GM19328 (cell line): ENCODE measurements around the gene FAR2.
"Not testable (repeated sequence)": the region's sequence is repeated elsewhere in the genome, so short reads cannot be mapped to it uniquely, and the experiment has no call there.

ENCODE experiments used
- ATAC-seq: cut with Tn5 transposase; IDR thresholded peaks from one replicate; pipeline ENCODE4 v1.9.1; 2021; ENCODE audit warnings: mild to moderate bottlenecking, moderate library complexity; ENCODE audit not compliant: unreplicated experiment

Gene FAR2

GRCh38 chr12:29148911-29149690 is at the start of gene FAR2:
Gene FAR2, plus strand, starts transcription at chr12:29149278. Its CDS starts 121,172 bp downstream, at chr12:29270450.
- ATAC-seq, result peak; percentile 42

DNA sequence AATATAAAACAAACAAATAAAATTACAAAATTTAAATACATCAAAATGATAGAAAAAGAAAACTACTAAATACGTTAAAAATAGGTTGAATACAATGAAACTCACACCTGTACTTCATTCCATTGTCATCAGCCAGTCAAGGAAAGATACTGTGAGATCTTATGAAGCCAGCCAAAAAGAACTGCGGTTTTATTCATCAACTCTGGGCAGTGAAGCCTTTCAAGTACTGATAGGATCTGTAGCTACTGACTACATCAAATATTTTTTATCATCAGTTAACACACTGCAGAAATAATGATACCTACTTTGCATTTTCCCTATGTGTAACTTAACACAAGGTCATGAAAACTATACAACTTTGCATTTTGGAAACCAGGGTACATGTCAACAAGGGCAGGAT is 46.3 kb upstream of the FAR2 start:
- ATAC-seq, result no peak

- peak; percentile 90 for ATAC-seq
Measured at GRCh38 chr12:29103539-29103974, 45.5 kb upstream of the FAR2 start.

DNA sequence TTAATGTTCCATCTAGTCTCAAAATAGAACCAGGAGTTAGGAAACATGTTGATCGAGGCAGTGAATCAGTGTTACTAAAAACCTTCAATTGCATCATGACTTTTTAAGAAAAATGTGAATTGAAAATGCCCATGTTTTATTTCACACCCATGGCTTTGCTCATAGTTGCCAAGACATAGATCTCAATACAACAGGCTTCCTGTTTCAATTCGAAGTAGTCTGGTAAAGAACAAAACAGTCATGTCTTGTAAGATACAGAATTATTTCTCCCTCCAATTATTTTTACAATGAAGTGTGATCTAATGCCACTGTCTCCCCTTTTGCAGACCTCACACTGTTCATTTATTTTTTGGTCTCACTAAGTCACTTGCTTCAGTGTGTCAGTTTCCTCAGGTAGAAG is 44.6 kb upstream of the FAR2 start:
- no peak for ATAC-seq

DNA sequence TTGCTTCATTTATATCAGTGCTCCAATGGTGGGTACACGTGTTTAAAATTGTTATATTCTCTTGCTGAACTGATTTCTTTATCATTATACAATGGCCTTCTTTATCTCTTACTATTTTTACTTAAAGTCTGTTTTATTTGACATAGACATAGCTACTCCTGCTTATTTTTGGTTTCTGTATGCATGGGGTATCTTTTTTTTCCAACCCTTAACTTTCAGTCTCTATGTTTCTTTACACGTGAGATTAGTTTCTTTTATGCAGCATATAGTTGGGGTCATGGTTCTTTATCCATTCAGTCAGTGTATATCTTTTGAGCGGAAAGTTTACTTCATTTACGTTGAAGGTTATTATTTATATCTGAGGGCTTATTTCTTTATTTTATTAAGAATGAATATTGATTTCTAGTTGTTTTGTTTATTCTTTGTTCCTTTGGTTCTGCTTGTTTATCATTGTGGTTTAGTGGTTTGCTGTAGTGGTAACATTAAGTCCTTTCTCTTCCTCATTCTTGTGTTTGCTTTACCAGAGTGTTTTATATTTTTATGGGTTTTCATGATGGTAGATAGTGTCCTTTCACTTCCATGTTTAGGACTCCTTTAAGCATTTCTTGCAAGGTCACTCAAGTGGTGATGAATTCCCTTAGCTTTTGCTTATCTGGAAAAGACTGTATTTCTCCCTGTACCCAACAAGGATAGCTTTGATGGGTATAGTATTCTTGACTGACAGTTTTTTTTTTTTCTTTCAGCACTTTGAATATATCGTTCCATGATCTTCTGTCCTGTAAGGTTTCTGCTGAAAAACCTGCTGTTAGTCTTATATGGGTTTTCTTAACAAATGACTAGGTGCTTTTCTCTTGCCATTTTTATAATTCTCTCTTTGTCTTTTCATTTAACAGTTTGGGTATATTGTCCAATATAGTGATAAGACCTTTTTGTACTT is 38.3 kb upstream of the FAR2 start:
- ATAC-seq, result peak; percentile 74

- no peak for ATAC-seq
Measured at GRCh38 chr12:29113101-29113500, 36.0 kb upstream of the FAR2 start.

DNA sequence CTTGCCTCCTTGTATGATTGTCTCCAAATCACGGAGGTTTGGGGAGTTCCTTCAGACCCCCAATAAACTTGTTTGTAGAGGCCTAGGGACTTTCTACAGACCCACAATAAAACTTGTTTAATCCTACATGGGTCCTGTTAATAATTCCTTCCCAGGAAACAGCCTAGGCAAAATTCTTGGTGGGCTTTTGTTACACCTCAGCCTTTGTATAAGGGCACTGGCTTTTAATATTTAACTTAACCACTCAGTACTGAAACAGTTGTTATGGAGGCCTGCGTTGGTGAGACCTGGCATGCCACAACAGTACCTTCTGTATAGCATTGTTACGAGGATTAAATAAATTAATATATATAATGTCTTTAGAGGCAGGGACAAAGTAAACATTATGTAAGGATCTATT is 32.7 kb upstream of the FAR2 start:
- no peak for ATAC-seq

GRCh38 chr12:29131539-29131938 is 17.5 kb upstream of the FAR2 start:
- ATAC-seq, result no peak

DNA sequence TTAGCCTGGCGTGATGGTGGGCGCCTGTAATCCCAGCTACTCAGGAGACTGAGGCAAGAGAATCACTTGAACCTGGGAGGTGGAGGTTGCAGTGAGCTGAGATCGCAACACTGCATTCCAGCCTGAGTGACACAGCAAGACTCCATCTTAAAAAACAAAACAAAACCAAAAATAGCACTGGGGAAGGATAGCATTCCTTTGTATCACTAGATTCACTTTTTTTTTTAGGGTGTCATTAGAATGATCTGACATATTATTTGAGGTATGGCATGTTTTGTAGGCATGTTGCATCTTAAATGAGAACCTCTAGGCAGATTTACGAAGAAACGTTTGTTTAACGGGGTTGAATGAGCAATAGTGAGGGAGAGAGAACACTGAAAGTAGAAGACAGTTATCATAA is 16.8 kb upstream of the FAR2 start:
- no peak for ATAC-seq

DNA sequence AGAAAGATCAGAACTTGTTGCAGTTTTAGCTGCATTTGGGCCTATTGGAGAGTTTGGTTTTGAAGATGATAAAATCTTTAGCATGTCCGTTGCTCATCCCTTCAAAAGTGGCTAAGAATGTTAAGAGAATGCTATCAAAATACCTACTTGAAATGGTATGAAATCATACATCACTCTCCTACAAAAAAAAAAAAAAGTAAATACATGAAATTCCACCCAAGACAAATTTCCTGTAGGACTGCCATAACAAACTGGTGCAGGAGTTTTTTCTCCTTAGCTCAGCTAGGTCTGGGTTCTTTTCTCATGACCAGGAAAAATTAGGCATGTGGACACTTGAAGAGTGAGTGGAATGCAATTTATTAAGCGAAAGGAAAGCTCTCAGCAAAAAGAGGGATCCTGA is 15.9 kb upstream of the FAR2 start:
- no peak for ATAC-seq

DNA sequence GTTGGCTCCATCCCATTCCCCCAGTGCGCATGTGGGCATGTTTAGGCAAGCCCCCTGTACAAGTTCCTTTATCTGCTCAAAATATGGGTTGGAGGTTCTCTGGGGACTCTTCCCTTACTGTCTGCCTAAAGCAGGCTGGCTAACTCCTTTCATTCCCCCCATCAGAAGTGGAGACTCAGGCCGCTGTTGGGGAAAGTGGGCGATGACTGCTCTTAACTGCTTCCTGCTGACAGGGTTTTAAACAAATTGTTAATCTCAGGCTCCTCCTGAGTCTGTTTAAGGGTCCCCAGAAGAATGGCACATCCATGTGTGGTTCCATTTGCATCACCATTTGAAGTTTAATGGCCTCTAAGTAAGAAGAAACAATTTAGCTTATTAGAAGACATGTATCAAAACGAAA is 15.4 kb upstream of the FAR2 start:
- no peak for ATAC-seq

DNA sequence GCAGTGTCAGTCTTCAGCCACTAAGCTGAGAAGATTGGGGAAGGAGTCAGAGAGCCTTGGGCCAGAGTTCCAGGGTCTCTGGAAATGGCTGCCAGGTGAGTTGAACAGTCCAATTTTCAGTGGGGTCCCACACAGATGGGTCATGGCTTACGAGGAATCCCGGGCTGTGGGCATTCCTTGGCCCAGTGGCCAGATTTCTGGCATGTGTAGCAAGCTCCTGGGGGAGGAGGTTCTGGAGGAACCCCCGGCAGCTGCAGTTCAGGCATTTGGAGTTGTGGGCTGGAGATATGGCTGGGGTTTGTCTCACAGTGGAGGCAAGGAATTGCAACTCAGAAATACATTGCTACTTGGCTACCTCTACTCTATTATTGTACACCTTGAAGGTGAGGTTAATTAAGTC is 10.8 kb upstream of the FAR2 start:
- ATAC-seq, result not testable (repeated sequence)

DNA sequence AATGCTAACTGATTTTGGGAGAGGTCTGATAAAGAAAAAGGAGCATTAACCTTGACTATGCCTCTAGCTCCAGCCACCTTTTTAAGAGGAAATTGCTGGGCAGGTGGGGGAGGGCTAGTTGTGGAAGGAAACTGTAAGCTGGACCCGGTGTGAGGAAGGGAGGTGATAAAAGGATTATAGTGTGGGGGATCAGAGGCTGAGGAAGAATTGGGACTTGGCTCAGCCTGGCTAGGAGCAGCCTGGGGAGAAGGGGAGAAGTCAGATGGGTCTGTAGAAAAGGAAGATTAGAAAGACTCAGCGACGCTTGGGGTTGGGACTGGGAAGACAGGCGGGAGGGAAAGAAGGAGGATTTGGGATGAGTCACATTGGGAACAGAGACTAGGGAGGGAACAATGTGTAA is 10.2 kb upstream of the FAR2 start:
- ATAC-seq, result not testable (repeated sequence)

DNA sequence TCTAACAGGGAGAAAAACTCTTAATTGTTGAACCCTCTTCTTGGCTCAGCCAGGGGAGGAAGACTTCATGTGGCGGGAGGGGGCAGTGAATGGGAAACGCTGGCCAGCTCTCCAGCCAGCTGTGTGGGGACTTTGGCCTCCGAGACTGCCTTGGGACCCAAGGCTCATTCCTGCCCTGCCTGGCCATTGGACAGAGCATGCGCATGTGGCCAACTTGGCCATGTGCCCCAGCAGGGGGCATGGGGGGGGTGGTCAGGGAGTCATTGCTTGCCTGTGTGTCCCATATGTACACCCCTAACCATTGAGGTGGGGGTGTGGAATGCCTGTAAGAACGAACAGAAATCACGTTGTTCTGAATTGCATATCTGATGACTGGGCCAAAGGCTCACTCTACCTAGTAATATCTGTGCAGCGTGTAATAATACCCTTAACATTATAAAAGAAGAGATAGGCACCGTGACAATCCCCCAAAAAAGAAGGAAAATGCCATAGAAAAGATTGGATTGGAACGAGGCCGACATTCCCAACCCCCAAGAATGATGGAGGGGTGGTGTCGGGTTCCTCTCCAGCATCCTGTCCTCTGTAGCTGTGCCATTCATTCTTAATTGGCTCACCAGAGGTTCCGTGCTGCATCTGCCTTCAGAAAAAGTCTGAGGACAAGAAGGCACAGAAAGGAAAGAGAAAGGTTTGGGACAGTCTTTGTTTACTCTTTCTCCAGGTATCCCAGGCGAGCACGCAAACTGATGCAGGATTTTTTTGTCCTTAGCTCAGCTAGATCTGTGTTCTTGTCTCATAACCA is 3.5 kb upstream of the FAR2 start:
- no peak for ATAC-seq

GRCh38 chr12:29146196-29146595 is 2.9 kb upstream of the FAR2 start:
- no peak for ATAC-seq

DNA sequence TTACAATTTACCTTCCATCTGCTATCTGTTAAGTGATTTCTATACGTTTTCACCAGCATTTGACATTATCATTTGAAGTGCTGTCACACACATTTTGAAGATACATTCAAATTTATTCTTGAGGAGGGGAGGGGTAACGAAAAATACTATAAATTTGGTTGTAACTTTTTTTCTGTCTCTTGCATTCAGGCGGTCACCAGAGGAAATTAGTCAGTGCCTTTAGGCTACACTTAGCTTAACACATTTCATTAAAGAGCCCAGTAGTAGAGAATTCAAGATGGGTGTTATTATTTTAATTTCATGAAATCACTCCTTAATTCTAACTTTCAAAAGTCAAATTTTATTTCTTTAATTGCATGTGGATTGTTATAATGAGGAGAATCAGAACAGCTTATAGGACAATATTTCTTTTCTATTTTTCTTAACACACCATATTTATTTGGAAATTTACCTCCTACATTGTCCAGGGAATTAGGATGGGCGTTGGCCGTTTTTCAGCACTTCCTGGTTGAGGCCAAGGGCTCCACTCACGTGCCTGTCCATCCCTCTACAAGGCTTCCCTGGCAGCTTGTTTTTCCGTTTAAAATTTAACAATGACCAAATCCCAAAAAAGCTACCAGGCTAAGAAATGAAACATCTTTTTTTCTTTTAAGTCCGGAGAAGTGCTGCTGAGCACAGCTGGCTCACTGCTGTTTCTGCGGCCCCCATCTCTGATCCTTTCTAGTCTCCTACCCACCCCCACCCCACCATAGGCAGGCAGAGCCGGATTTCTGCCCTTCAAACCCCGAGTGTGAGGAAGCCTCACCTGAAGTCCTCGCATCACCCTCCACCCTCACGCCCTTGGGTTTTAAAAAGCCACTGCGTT is 1.1 kb upstream of the FAR2 start:
- ATAC-seq, result no peak

DNA sequence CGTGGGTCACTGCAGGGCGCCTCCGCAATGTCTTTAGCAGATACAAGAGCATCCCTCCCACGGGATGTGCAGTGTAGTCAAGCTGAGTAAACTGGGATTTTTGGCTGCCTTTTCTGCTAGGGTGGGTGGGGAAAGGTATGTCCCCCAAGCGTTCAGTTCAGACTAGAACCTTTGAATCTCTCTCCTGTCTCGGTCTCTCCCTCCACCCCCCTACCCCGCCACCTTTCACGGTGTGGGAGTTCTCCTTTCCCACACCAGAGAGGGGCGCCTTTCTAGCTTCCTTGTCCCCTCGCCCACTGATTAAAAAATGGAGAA is 525 bp upstream of the FAR2 start:
- ATAC-seq, result no peak

GRCh38 chr12:29149691-29150281 is 708 bp downstream of the FAR2 start:
- no peak for ATAC-seq

GRCh38 chr12:29150462-29150861 is 1.4 kb downstream of the FAR2 start:
- no peak for ATAC-seq
